Breast epithelium (tissue), 4 donors: Measurements from ENCODE around the gene PWWP2B. TPM values are rescaled to one million over a fixed set of nuclear protein-coding genes. Genes with fewer than 3 reads are reported as not detected.

Experiments
- DNase-seq, 2 donors: peaks; one replicate each; pipeline ENCODE4 v3.0.0-alpha.2; 2019; ENCODE audit warnings: low spot score in 2 of 2
- H3K27ac ChIP-seq, 2 donors: fragments of 200-600 bp; sonication (generic) in 1 of 2; one replicate each; pipeline ENCODE4 v1.5.1; 2016 to 2019; ENCODE audit warnings: mild to moderate bottlenecking in 1 of 2
- H3K27me3 ChIP-seq, 2 donors: fragments of 200-600 bp; sonication (generic) in 1 of 2; one replicate each; pipeline versions ENCODE4 v1.5.1 to v1.6.0; 2017 to 2019; ENCODE audit warnings: control low read depth in 1 of 2, mild to moderate bottlenecking in 1 of 2
- H3K36me3 ChIP-seq: fragments of 200-600 bp; one replicate; pipeline ENCODE4 v1.5.1; 2019
- H3K4me1 ChIP-seq, 2 donors: fragments of 200-600 bp; sonication (generic); one replicate each; pipeline ENCODE4 v1.5.1; 2016 to 2019; ENCODE audit warnings: control low read depth in 1 of 2
- H3K4me3 ChIP-seq, 3 donors: fragments of 200-600 bp; sonication (generic); 1 replicate in 2 of 3; 2 replicates in 1 of 3; pipeline ENCODE4 v1.5.1; 2016 to 2019; ENCODE audit warnings: mild to moderate bottlenecking in 3 of 3, moderate library complexity in 2 of 3
- H3K9me3 ChIP-seq, 2 donors: fragments of 200-600 bp; sonication (generic) in 1 of 2; one replicate each; pipeline ENCODE4 v1.5.1; 2016 to 2019; ENCODE audit warnings: control low read depth in 1 of 2
- POLR2A ChIP-seq: fragments of 450-650 bp; IDR thresholded peaks from one replicate; pipeline ENCODE4 v1.6.1; 2016; ENCODE audit warnings: antibody characterized with exemption, mild to moderate bottlenecking, moderate library complexity
- POLR2AphosphoS5 ChIP-seq, 3 donors: sonication (generic); formaldehyde crosslinking; IDR thresholded peaks; one replicate each; pipeline ENCODE4 v1.6.1; 2017; ENCODE audit warnings: antibody characterized with exemption in 3 of 3
- intact Hi-C: fragments of 100-400 bp; cut with DNase I; formaldehyde crosslinking; loops from one replicate; pipeline ENCODE4 v1.15.1; 2023; ENCODE audit warnings: low total_unique reads
- total RNA-seq, 3 donors: library from RNA; depleted of rRNA; stranded (reverse); fragments of >200 nt; gene quantifications; one replicate each; pipeline ENCODE4 v1.1.0, GENCODE V29; 2016
- TF ChIP-seq, protein P1 (sequence below), 3 donors: fragments of 450-650 bp; IDR thresholded peaks; one replicate each; pipeline ENCODE4 v1.5.1; 2016 to 2017; ENCODE audit warnings: antibody characterized with exemption in 3 of 3, mild to moderate bottlenecking in 3 of 3, moderate library complexity in 3 of 3

The PWWP2B gene
- total RNA-seq, 3 donors from 2014 or later: 10.7 to 15.5 (median 13.4) TPM

DNA sequence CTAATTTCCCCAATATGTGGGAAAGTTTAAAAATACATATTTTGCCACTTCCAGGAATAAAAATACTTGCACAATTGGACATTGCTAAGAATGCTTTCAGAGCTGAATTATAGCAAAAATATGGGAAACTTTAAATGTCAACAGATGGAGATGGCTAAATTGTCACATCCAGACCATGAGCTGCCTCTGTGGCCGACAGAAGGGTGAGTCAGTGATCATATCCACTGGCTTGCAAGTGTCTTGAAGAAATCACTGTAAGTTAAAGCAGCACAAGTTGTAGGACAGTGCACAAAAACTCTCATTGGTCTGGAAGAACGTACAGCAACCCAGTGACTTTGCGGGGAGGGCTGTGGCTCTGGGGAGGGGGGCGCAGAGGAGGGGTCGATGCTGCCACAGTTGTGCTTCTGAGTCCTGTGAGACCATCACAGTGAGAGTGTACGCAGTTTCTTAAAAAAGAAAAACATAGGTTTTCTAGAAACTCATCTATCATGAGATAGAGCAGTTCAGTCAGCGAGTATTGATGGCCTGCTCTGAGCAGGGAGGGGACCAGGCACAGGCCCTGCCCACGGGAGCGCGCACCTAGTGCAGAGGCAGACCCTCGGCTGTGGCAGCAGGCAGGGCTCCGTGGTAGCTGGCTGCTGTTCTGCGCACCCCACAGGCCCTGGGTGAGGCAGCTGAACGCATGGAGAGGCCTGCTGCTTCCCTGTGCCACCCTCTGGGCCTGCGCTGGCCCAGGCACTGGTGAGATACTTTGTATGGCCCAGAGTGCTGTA, 39.5 kb upstream of the PWWP2B start:
- Histone ChIP-seq H3K36me3 (no peaks in the 10 kb centered on the region), H3K27me3 (no peaks in the 10 kb centered on the region), H3K4me3 (no peak overlapping the region), H3K9me3 (no peaks in the 10 kb centered on the region), H3K4me1 (no peaks in the 10 kb centered on the region), H3K27ac (no peak overlapping the region)
- no peak for DNase-seq
- no peak for TF ChIP-seq POLR2A
- TF ChIP-seq, protein P1, sequence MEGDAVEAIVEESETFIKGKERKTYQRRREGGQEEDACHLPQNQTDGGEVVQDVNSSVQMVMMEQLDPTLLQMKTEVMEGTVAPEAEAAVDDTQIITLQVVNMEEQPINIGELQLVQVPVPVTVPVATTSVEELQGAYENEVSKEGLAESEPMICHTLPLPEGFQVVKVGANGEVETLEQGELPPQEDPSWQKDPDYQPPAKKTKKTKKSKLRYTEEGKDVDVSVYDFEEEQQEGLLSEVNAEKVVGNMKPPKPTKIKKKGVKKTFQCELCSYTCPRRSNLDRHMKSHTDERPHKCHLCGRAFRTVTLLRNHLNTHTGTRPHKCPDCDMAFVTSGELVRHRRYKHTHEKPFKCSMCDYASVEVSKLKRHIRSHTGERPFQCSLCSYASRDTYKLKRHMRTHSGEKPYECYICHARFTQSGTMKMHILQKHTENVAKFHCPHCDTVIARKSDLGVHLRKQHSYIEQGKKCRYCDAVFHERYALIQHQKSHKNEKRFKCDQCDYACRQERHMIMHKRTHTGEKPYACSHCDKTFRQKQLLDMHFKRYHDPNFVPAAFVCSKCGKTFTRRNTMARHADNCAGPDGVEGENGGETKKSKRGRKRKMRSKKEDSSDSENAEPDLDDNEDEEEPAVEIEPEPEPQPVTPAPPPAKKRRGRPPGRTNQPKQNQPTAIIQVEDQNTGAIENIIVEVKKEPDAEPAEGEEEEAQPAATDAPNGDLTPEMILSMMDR (IDR thresholded peaks at IDR 0.05): no peak
- no peak for TF ChIP-seq POLR2AphosphoS5 (IDR thresholded peaks at IDR 0.05)
- intact Hi-C loops: loop anchor here (10.0 kb wide), 1 partner anchor 123 kb away; no protein-coding TSS in a partner anchor

DNA sequence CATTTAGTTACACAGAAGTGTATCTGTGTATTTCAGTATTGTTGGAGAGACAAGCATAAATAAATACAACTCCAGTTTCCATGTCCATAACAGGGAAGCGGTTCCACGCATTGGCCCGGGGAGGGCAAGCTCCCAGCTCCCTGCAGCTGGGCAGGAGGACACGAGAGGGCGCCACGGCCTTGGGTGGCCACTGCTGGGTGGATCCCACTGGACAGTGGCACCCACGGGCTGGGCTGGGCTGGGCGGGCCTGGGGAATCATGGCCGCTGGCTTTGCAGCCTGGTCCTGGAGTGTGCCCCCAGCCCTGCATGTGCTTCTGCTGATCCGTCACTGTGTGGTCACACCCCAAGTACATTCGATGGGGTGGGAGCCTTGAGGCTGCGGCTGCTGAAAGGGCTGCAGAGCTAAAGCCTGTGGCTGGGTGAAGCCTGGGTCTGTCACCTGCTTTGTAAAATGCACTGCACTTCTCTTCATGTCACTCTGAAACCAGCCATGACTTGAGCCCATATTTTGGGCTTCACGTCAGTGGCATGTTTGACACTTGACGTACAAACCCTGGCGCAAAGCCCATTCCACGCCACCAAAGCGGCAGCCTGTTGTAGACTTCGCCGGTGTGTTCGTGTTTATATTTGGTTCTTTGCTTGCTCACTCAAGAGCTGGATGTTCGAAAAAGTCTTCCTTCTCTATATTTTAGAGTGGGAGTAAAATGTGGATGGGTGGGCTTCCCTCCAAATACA, 37.5 kb upstream of the PWWP2B start:
- H3K36me3 ChIP-seq: no peaks in the 10 kb centered on the region
- no peaks in the 10 kb centered on the region for H3K27me3 ChIP-seq
- no peak overlapping the region for H3K27ac ChIP-seq
- H3K4me1 ChIP-seq: no peaks in the 10 kb centered on the region
- no peaks in the 10 kb centered on the region for H3K9me3 ChIP-seq
- H3K4me3 ChIP-seq: no peak overlapping the region
- no peak for DNase-seq
- TF ChIP-seq, protein P1 (IDR thresholded peaks at IDR 0.05): no peak
- no peak for TF ChIP-seq POLR2AphosphoS5 (IDR thresholded peaks at IDR 0.05)
- TF ChIP-seq POLR2A: no peak
- intact Hi-C loops: loop anchor here (10.0 kb wide), 1 partner anchor 125 kb away; no protein-coding TSS in a partner anchor

DNA sequence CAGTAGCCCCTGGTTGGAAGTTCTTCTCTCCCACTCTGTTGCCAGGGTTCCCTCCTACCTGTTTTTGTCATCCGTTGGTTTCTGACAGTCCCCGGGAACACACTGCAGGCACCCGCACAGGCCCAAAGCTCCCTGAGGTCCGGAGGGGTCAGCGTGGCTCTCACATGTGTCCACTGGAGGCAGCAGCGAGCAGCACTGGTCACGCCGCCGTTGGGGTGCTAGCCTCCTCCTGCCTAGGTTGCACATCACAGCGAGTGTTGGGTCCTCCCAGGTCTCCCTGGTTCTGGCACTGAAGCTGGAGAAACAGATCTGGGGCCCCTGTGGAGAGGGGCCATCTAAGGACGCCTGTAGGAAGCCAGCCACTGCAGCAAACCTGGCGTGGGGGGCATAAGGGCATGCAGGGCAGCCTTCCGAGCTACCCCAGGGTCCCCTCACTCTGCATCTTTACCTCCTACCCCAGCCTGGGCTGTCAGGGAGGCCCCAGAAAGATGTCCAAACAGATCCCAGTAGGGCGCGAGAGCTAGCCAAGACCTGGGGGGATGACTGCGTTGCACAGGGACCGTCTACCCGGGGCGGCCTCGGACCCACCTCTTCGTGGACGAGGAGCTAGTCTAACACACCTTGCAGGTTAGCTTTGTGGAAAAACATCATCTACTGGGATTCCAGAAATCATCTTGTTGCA, 36.1 kb upstream of the PWWP2B start:
- no peaks in the 10 kb centered on the region for H3K27me3 ChIP-seq
- intact Hi-C loops: no loop called here

DNA sequence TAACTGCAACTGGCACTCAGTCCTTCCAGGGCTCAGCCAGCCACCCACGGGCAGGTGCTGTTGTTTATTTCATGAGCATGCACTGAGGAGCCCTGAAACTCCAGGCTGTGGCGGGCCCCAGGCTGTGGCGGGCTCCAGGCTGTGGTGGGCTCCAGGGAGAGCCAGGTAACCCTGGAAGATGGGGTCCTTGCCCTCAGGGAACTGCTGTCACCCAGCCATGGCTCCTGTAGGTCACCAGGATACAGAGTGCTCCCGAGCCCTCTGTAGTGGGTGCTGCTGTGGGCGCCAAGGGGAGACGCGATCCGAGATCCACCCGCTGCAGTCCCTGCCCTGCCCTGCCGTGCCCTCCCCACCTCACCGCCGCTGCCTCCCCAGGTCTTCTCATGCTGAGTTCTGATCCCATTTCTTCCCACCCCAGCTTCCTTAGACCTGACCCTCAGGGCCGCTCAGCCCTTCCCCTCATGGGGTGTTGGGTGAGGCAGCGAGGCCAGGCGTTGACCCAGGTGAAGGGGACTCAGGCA, 35.4 kb upstream of the PWWP2B start:
- DNase-seq: no peak
- Histone ChIP-seq H3K36me3 (no peaks in the 10 kb centered on the region), H3K4me1 (no peaks in the 10 kb centered on the region)

More for the DNA sequence above, 36.1 kb upstream of the PWWP2B start:
- TF ChIP-seq POLR2A: no peak
- TF ChIP-seq, protein P1 (IDR thresholded peaks at IDR 0.05): peak in 1 of 3 donors; percentile 35
- Histone ChIP-seq H3K4me3 (no peak overlapping the region), H3K4me1 (no peaks in the 10 kb centered on the region), H3K27ac (no peak overlapping the region), H3K36me3 (no peaks in the 10 kb centered on the region), H3K9me3 (no peaks in the 10 kb centered on the region)
- no peak for DNase-seq

More for the DNA sequence above, 35.4 kb upstream of the PWWP2B start:
- intact Hi-C loops: no loop called here
- H3K27ac ChIP-seq: no peak overlapping the region
- no peak overlapping the region for H3K4me3 ChIP-seq
- no peaks in the 10 kb centered on the region for H3K27me3 ChIP-seq
- H3K9me3 ChIP-seq: no peaks in the 10 kb centered on the region
- TF ChIP-seq POLR2AphosphoS5 (IDR thresholded peaks at IDR 0.05): no peak
- TF ChIP-seq, protein P1 (IDR thresholded peaks at IDR 0.05): no peak
- no peak for TF ChIP-seq POLR2A
